ENCODE results near the gene C3orf80. TPM values are rescaled to one million over a fixed set of nuclear protein-coding genes. Genes with fewer than 3 reads are reported as not detected.

Gene C3orf80
- total RNA-seq, 4 donors from 2014 or later: 0.53 to 13.2 (median 3.9) TPM

GRCh38 chr3:160245261-160245800 is 20.1 kb downstream of the C3orf80 start:
- 88 to 89% methylated on average over 9 of the region's 9 CpGs for WGBS, 2 donors
- no peak overlapping the region for H3K27ac ChIP-seq
- no peaks in the 10 kb centered on the region for H3K9me3 ChIP-seq
- no peaks in the 10 kb centered on the region for H3K36me3 ChIP-seq
- no peak for DNase-seq
- H3K4me1 ChIP-seq: no peaks in the 10 kb centered on the region
- TF ChIP-seq, protein P1, sequence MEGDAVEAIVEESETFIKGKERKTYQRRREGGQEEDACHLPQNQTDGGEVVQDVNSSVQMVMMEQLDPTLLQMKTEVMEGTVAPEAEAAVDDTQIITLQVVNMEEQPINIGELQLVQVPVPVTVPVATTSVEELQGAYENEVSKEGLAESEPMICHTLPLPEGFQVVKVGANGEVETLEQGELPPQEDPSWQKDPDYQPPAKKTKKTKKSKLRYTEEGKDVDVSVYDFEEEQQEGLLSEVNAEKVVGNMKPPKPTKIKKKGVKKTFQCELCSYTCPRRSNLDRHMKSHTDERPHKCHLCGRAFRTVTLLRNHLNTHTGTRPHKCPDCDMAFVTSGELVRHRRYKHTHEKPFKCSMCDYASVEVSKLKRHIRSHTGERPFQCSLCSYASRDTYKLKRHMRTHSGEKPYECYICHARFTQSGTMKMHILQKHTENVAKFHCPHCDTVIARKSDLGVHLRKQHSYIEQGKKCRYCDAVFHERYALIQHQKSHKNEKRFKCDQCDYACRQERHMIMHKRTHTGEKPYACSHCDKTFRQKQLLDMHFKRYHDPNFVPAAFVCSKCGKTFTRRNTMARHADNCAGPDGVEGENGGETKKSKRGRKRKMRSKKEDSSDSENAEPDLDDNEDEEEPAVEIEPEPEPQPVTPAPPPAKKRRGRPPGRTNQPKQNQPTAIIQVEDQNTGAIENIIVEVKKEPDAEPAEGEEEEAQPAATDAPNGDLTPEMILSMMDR (IDR thresholded peaks at IDR 0.05): no peak
- no peak for TF ChIP-seq POLR2A (IDR thresholded peaks at IDR 0.05)
- H3K27me3 ChIP-seq: no peaks in the 10 kb centered on the region
- intact Hi-C loops (cut with DNase I): no loop called here
- no peak overlapping the region for H3K4me3 ChIP-seq

- intact Hi-C loops (cut with DNase I): no loop called here
- no peak overlapping the region for H3K4me3 ChIP-seq
- no peaks in the 10 kb centered on the region for H3K36me3 ChIP-seq
- no peaks in the 10 kb centered on the region for H3K9me3 ChIP-seq
- 75 to 100% methylated on average over 1 of the region's 1 CpG for WGBS, 2 donors
- no peaks in the 10 kb centered on the region for H3K27me3 ChIP-seq
- no peak for DNase-seq
- no peak for TF ChIP-seq POLR2A (IDR thresholded peaks at IDR 0.05)
- TF ChIP-seq, protein P1 (IDR thresholded peaks at IDR 0.05): no peak
- no peak overlapping the region for H3K27ac ChIP-seq
- no peaks in the 10 kb centered on the region for H3K4me1 ChIP-seq
These were observed 22.5 kb downstream of the C3orf80 start for GRCh38 chr3:160247766-160248165.

DNA sequence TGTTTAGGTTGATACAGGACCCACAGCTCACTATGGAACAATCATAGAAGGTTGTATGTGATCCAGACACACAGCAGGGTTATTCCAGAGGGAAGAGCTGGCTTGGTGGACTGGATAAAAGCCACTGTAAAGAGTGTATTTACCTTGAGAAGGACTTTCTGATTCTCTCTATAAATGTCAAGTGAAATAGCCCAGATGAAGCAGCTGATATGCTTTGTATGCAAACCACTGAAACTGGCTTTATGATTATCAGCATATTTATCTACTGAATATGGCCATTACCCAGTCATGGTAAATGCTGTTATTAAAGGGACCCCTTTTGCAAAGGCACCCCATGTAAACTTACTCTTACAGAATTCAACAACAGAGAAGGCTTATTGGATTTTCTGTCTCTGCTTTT is 28.1 kb downstream of the C3orf80 start:
- Histone ChIP-seq H3K4me3 (no peak overlapping the region), H3K9me3 (no peaks in the 10 kb centered on the region)
- intact Hi-C loops (cut with DNase I): no loop called here

GRCh38 chr3:160257606-160258005 is 32.4 kb downstream of the C3orf80 start:
- TF ChIP-seq, protein P1 (IDR thresholded peaks at IDR 0.05): no peak
- no peak for TF ChIP-seq POLR2A (IDR thresholded peaks at IDR 0.05)
- H3K27ac ChIP-seq: no peak overlapping the region
- H3K36me3 ChIP-seq: peaks cover 0 to 4% (median 0%) of the 10 kb centered on the region in 3 donors
- no peaks in the 10 kb centered on the region for H3K27me3 ChIP-seq
- no peak overlapping the region for H3K4me3 ChIP-seq
- H3K9me3 ChIP-seq: no peaks in the 10 kb centered on the region
- DNase-seq: no peak
- intact Hi-C loops (cut with DNase I): no loop called here
- 67 to 83% methylated on average over 2 of the region's 2 CpGs for WGBS, 2 donors
- H3K4me1 ChIP-seq: no peaks in the 10 kb centered on the region

More for the DNA sequence above, 28.1 kb downstream of the C3orf80 start:
- H3K36me3 ChIP-seq: no peaks in the 10 kb centered on the region
- H3K4me1 ChIP-seq: no peaks in the 10 kb centered on the region
- DNase-seq: no peak
- H3K27ac ChIP-seq: no peak overlapping the region
- no peak for TF ChIP-seq POLR2A (IDR thresholded peaks at IDR 0.05)
- TF ChIP-seq, protein P1 (IDR thresholded peaks at IDR 0.05): no peak
- H3K27me3 ChIP-seq: no peaks in the 10 kb centered on the region

DNA sequence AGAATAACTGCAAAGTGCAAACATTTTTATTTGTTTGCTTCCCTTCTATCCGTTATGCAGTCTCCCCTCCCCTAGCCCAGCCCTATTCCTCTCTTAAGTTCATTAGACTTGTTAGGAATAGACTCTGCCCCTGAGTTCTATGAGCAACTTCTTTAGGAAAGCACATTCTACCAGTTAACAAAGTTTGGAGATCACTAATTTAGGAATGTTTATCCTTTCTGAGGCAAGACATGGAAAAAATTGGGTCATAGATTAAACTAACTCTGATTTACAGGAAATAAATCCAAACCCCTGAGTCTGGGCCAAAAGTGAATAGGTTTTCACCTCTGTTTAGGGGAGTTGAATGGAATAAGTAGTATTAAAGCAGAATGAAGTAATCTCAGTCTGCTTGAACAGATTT is 34.4 kb downstream of the C3orf80 start:
- intact Hi-C loops (cut with DNase I): no loop called here
- H3K9me3 ChIP-seq: no peaks in the 10 kb centered on the region
- no peak for DNase-seq
- no peaks in the 10 kb centered on the region for H3K27me3 ChIP-seq
- TF ChIP-seq, protein P1 (IDR thresholded peaks at IDR 0.05): no peak
- TF ChIP-seq POLR2A (IDR thresholded peaks at IDR 0.05): no peak
- H3K4me1 ChIP-seq: no peaks in the 10 kb centered on the region
- no peak overlapping the region for H3K27ac ChIP-seq
- no peak overlapping the region for H3K4me3 ChIP-seq
- WGBS, 2 donors: 71 to 86% methylated on average over 1 of the region's 1 CpG
- H3K36me3 ChIP-seq: peaks cover 0 to 4% (median 0%) of the 10 kb centered on the region in 3 donors

Measured in esophagus squamous epithelium (tissue), 5 donors.